ENCODE results near the gene TNFSF18.
"Not testable (repeated sequence)": the region's sequence is repeated elsewhere in the genome, so short reads cannot be mapped to it uniquely, and the experiment has no call there.

TNFSF18 gene

DNA sequence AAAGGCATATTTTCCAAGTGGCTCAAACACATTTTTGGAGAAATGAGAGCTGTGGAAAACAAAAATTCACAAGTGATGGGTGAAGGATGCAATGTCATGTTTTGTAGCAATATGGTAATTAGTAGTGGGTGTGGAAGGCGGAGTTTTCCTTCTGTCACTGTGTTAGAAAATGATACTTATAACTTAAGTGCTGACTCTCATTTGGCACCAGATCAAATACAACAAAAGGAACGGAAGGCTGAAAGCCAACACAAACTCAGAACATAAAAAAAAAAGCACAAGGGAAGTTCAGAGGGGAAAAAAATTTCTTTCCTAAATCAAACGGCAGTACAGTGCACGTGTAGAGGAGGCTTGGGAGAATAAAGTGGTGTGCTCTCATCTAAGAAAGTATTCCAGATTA is at the start of gene TNFSF18:
Gene TNFSF18, minus strand, starts transcription at position 77 of the 400 bp plus-strand sequence. Its CDS starts 45 bp downstream, at position 32.
- no peak for DNase-seq (ENCODE audit: low read depth)

DNA sequence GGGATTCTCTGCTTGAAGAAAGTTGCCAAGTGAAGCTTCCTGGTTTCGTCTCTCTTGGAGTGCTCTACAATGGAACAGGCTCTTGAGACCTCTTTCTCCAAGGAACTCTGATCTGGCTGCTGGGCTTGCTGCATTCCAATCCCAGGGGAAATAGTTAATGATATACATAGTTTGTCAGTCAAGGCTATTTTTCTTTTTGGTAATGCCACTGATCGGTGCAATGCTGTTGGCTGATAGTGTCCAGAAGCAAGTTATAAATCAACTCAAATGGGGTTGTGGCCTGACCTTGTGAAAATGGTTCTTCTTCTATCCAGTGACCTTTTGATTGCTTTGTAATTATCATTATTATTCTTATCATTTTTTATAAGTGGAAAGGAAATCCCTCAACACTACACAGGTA is 48.4 kb upstream of the TNFSF18 start:
- no peak for DNase-seq (ENCODE audit: low read depth)

GRCh38 chr1:173098117-173098516 is 47.4 kb upstream of the TNFSF18 start:
- no peak for DNase-seq (ENCODE audit: low read depth)

DNA sequence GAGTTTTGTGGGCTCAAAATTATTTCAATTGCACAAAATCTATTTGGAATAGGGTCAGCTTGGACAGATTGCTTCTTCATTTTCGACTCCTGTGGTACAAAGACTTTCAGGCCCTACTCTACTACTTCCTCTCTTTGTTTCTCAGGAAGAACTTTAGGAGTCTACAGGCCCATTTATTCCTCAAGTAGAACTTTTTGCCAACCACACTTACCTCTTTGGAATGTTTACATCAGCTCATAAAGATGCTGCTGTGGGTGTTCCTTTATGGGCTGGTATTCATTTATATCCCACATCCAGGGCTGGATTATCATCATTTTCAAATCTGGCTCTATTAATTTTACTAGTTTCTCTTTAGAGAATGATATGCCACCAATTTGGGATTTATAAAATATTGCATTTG is 46.3 kb upstream of the TNFSF18 start:
- no peak for DNase-seq (ENCODE audit: low read depth)

GRCh38 chr1:173095632-173096031 is 44.9 kb upstream of the TNFSF18 start:
- peak; percentile 68 for DNase-seq (ENCODE audit: low read depth)

DNA sequence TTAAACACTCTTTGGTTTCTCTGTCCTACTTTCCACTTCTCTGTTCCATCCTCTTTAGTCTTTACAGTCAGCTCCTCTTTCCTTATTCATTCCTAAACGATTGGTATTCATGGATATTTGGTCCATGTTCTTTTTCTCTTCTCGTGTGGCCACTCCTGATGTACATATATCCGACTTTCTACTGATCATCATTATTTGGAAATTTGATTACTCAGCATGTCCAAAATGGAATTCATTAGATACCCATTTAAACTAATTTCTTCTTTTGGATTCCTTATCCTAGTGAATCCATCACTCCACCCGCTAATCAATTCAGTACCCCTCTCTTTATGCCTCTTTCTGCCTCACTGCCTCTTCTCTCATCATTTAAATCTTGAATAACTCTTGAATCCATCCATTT is 43.8 kb upstream of the TNFSF18 start:
- DNase-seq (ENCODE audit: low read depth) = no peak

DNA sequence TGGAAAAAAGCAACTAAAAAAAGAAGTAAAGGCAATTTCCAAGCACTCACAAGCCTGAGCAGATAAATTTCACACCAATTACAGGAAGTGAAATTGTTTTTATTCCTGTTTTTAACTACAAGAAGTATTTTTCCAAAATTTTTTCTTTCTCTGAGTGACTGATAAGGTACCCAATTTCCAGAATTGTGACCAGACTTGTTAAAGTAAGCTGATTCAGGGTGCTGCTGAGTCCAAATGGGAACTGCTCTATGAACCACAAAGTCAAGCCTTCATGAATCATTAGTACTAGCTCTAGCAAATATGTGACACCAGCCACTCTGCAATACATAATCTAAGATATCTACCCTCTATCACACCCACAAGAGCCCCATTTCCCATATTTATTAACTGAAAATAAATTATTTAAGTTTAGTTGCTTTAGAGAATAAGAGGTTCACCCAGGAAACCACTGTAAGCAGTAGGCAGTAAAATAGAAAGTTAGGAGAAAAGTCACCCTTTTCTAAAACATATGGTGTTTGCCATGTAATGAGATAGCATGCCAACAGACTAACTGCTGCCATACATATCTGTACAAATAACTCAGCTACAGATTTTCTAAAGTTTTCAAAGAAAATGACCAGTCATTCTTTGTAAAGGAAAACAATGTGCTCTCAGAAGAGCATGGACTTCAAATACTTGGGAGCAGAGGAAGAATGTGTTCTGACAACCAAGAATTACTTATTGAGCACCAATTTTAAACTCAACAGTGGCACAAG is 43.1 kb upstream of the TNFSF18 start:
- no peak for DNase-seq (ENCODE audit: low read depth)

- peak; percentile 82 for DNase-seq (ENCODE audit: low read depth)
These were observed 33.6 kb upstream of the TNFSF18 start for GRCh38 chr1:173084292-173084691.

GRCh38 chr1:173082913-173083312 is 32.2 kb upstream of the TNFSF18 start:
- peak; percentile 23 for DNase-seq (ENCODE audit: low read depth)

GRCh38 chr1:173074217-173074616 is 23.5 kb upstream of the TNFSF18 start:
- DNase-seq (ENCODE audit: low read depth) = not testable (repeated sequence)

DNA sequence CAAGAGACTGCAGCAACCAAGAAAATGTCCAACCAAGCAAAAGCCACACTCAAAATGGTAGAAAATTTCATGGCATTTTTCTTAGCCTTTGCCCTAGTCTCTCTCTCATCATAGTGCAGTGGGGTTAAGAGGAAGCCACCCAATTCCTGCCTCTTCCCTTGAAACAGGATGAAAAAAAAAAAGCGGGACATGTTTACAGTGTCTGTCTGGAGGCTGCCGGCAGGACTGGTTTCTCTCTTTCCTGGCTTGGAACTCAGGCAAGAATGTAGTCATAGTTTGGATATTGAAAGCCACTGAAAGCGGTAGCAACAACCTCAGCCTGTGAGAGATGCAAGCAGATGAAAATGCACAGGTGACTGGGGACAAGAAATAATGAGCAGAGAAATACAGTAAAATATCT is 13.3 kb upstream of the TNFSF18 start:
- DNase-seq (ENCODE audit: low read depth) = peak; percentile 20

DNA sequence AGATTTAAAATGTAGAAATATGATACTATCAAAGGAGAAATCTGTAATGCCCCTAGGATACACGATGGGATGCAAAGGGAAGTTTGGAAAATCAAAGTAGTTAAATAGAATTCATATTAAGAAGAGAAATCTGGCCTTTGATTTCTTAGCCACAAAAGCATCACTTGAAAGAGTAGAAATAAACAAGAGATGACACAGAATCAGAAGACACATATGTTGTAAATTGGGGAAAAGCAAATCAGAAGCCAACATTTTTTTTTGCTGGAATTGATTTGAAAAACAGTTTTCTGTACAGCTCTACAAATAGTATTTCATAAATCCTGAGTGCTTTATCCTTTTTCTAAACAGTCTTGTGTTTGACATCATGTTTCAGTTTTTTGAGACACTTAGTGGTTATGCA is 12.4 kb upstream of the TNFSF18 start:
- no peak for DNase-seq (ENCODE audit: low read depth)

- peak; percentile 75 for DNase-seq (ENCODE audit: low read depth)
These were observed 11.6 kb upstream of the TNFSF18 start for GRCh38 chr1:173062150-173062938.

GRCh38 chr1:173058556-173058955 is 7.8 kb upstream of the TNFSF18 start:
- DNase-seq (ENCODE audit: low read depth) = no peak

GRCh38 chr1:173057984-173058383 is 7.2 kb upstream of the TNFSF18 start:
- no peak for DNase-seq (ENCODE audit: low read depth)

DNA sequence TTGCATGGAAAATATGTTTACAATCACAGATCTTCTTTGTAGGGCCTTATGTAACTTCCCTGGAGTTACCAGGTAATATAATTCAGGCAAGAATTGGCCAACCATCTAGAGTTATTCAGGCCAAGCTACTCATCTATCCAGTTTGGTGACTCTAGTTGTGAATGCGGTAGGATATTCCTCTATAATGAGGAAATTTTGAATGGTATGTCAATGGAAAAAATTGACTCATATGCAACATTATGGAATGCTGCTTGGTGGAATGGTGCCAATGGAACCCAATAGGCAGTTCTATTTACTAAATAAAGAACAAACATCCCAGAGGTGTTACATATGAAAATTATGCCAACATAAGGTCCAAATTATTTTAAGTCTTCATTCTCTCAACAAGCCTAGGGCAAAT is 5.6 kb upstream of the TNFSF18 start:
- DNase-seq (ENCODE audit: low read depth) = no peak

- peak; percentile 42 for DNase-seq (ENCODE audit: low read depth)
These were observed 2.0 kb upstream of the TNFSF18 start for GRCh38 chr1:173052681-173053196.

- no peak for DNase-seq (ENCODE audit: low read depth)
These were observed 1.5 kb downstream of the TNFSF18 start for GRCh38 chr1:173049322-173049633.

GRCh38 chr1:173048621-173049321 is 2.0 kb downstream of the TNFSF18 start:
- no peak for DNase-seq (ENCODE audit: low read depth)

DNA sequence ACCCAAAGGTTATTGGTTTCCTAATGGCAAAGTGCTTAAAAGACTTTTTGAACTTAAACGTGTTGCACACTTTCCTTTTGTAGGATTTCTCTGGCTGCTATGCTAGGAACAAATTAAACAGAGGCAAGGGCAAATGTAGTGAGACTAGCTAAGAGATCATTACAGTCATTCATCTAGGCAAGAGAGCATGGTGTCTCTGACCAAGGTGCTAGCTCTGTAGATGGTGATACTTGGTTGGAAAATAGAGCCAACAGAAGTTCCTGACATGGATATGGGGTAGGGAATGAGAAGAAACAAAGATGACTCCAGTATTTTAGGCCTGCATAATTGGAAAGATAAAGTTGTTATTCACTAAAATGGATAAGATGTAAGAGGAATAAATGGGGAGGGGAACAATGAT is 6.1 kb downstream of the TNFSF18 start:
- no peak for DNase-seq (ENCODE audit: low read depth)

GRCh38 chr1:173043253-173043652 is 7.5 kb downstream of the TNFSF18 start:
- peak; percentile 31 for DNase-seq (ENCODE audit: low read depth)

- no peak for DNase-seq (ENCODE audit: low read depth)
These were observed 7.9 kb downstream of the TNFSF18 start for GRCh38 chr1:173042806-173043205.

- no peak for DNase-seq (ENCODE audit: low read depth)
These were observed 11.1 kb downstream of the TNFSF18 start for GRCh38 chr1:173039626-173040025.
